Mucosa of descending colon (tissue), 3 donors: ENCODE results near the gene GIGYF2. TPM values are rescaled to one million over a fixed set of nuclear protein-coding genes. Genes with fewer than 3 reads are reported as not detected.

Experiments
- ATAC-seq: fragments of 200-7000 bp; cut with Tn5 transposase; one replicate; pipeline ENCODE4 v1.9.1; 2020; ENCODE audit warnings: mild to moderate bottlenecking, moderate library complexity
- DNase-seq, 3 donors: peaks; one replicate each; pipeline ENCODE4 v3.0.0-alpha.2; 2020
- H3K36me3 ChIP-seq: fragments of 200-600 bp; one replicate; pipeline ENCODE4 v1.8.0; 2021; ENCODE audit warnings: low read depth, mild to moderate bottlenecking
- H3K4me1 ChIP-seq: fragments of 200-600 bp; one replicate; pipeline ENCODE4 v1.8.0; 2021; ENCODE audit warnings: low read depth, mild to moderate bottlenecking
- H3K4me3 ChIP-seq: fragments of 200-600 bp; one replicate; pipeline ENCODE4 v1.8.0; 2021; ENCODE audit warnings: mild to moderate bottlenecking
- H3K9me3 ChIP-seq: fragments of 200-600 bp; one replicate; pipeline ENCODE4 v1.8.0; 2021; ENCODE audit warnings: mild to moderate bottlenecking
- CTCF ChIP-seq: fragments of 200-600 bp; IDR thresholded peaks from one replicate; pipeline ENCODE4 v1.8.0; 2022; ENCODE audit warnings: antibody characterized with exemption, mild to moderate bottlenecking
- intact Hi-C, 2 donors: fragments of 100-400 bp; cut with DNase I in 1 of 2; cut with micrococcal nuclease in 1 of 2; formaldehyde crosslinking; loops; one replicate each; pipeline versions ENCODE4 v1.11.0 to v1.11.1; 2022; cut with DNase I, micrococcal nuclease
- total RNA-seq, 3 donors: library from RNA; stranded (reverse); fragmentation: NEBNext Ultra II Directional in 2 of 3; extraction: Animal tissue kit (Norgen Biotek cat#: 25700) in 2 of 3; gene quantifications; one replicate each; pipeline versions ENCODE4 v1.2.1 to v1.2.4, GENCODE V29; 2021 to 2023
- donor health status: DM: no; HTN: no; CAD: no; lungs with moderate emphysema.
- donor health status: DM: no; HTN: no; CAD: no.
- donor health status: DM: no; HTN: yes; CAD: no.

GIGYF2 gene
- total RNA-seq, 3 donors from 2014 or later, result 57.8 to 82.1 (median 74.8) TPM

- Histone ChIP-seq H3K4me3 (no peak overlapping the region), H3K36me3 (no peaks in the 10 kb centered on the region), H3K4me1 (no peaks in the 10 kb centered on the region), H3K9me3 (no peaks in the 10 kb centered on the region)
- no peak for ATAC-seq
- no peak for DNase-seq
- intact Hi-C loops, result no loop called here
- TF ChIP-seq CTCF, result no peak
Observed at GRCh38 chr2:232721261-232721660, 24.1 kb downstream of the GIGYF2 start.

- DNase-seq (no peak), ATAC-seq (no peak)
- Histone ChIP-seq H3K4me3 (no peak overlapping the region), H3K4me1 (no peaks in the 10 kb centered on the region), H3K9me3 (no peaks in the 10 kb centered on the region), H3K36me3 (no peaks in the 10 kb centered on the region)
- TF ChIP-seq CTCF, result no peak
- intact Hi-C loops, result no loop called here
Observed at GRCh38 chr2:232721882-232722281, 24.8 kb downstream of the GIGYF2 start.

- TF ChIP-seq CTCF, result no peak
Observed at GRCh38 chr2:232723027-232723426, 25.9 kb downstream of the GIGYF2 start.

GRCh38 chr2:232728785-232729184 lies 31.7 kb downstream of the GIGYF2 start:
- Histone ChIP-seq H3K4me1 (no peaks in the 10 kb centered on the region), H3K36me3 (no peaks in the 10 kb centered on the region), H3K9me3 (no peaks in the 10 kb centered on the region), H3K4me3 (no peak overlapping the region)
- no peak for TF ChIP-seq CTCF
- DNase-seq (no peak), ATAC-seq (no peak)
- intact Hi-C loops, result no loop called here

More at GRCh38 chr2:232723027-232723426, 25.9 kb downstream of the GIGYF2 start:
- H3K4me3 ChIP-seq, result no peak overlapping the region
- H3K4me1 ChIP-seq, result no peaks in the 10 kb centered on the region
- H3K9me3 ChIP-seq, result no peaks in the 10 kb centered on the region
- ATAC-seq (no peak), DNase-seq (no peak)
- intact Hi-C loops, result no loop called here
- H3K36me3 ChIP-seq, result no peaks in the 10 kb centered on the region

GRCh38 chr2:232731470-232731869 lies 34.3 kb downstream of the GIGYF2 start:
- no peak for DNase-seq
- Histone ChIP-seq H3K4me1 (no peaks in the 10 kb centered on the region), H3K4me3 (no peak overlapping the region), H3K9me3 (no peaks in the 10 kb centered on the region), H3K36me3 (no peaks in the 10 kb centered on the region)
- intact Hi-C loops, result no loop called here
- TF ChIP-seq CTCF, result no peak
- no peak for ATAC-seq

GRCh38 chr2:232741294-232741693 lies 44.2 kb downstream of the GIGYF2 start:
- no peaks in the 10 kb centered on the region for H3K9me3 ChIP-seq
- no peaks in the 10 kb centered on the region for H3K36me3 ChIP-seq
- DNase-seq (no peak), ATAC-seq (no peak)
- H3K4me3 ChIP-seq, result no peak overlapping the region
- intact Hi-C loops, result loop anchor here in 1 of 2 donors (10.0 kb wide), 1 partner anchor 274 kb away; the partner anchor contains the start of gene NGEF
- TF ChIP-seq CTCF, result no peak
- no peaks in the 10 kb centered on the region for H3K4me1 ChIP-seq
